Measurements from ENCODE around the gene DHRS7C.

DNA sequence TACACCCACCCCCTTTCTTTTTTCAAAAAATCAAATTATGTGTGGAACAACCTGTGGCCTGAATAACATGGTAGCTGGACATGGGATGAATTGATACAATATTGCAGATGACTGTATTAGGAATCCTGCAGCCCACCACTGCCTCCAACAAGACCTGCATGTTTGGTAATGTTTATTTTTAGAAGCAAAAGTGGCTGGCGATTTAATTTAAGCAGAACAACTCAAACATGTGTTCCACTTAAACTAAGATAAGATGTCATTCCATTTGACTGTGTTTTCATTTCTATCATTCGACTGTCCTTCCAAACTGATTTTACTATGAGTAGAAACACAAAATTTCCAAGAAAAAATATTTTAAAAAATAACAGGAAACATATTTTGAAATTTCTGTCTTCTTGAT, 10.1 kb upstream of the DHRS7C start:
- TF ChIP-seq, protein P1, sequence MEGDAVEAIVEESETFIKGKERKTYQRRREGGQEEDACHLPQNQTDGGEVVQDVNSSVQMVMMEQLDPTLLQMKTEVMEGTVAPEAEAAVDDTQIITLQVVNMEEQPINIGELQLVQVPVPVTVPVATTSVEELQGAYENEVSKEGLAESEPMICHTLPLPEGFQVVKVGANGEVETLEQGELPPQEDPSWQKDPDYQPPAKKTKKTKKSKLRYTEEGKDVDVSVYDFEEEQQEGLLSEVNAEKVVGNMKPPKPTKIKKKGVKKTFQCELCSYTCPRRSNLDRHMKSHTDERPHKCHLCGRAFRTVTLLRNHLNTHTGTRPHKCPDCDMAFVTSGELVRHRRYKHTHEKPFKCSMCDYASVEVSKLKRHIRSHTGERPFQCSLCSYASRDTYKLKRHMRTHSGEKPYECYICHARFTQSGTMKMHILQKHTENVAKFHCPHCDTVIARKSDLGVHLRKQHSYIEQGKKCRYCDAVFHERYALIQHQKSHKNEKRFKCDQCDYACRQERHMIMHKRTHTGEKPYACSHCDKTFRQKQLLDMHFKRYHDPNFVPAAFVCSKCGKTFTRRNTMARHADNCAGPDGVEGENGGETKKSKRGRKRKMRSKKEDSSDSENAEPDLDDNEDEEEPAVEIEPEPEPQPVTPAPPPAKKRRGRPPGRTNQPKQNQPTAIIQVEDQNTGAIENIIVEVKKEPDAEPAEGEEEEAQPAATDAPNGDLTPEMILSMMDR (IDR thresholded peaks at IDR 0.05; ENCODE audit: extremely low read depth in 1 of 2, insufficient read depth in 1 of 2, low read depth in 1 of 2, low read length in 2 of 2), result no peak
- TF ChIP-seq MYC (IDR thresholded peaks at IDR 0.05; ENCODE audit: low read depth, low read length), result no peak
- no peak for TF ChIP-seq POLR2A (IDR thresholded peaks at IDR 0.05; ENCODE audit: low read depth, low read length)
- TF ChIP-seq POLR2AphosphoS5 (IDR thresholded peaks at IDR 0.05; ENCODE audit: insufficient read depth, low read depth, low read length), result no peak
- TF ChIP-seq EZH2 (IDR thresholded peaks at IDR 0.05; ENCODE audit: borderline replicate concordance, low read depth, low read length, severe bottlenecking), result no peak
- TF ChIP-seq FOS (IDR thresholded peaks at IDR 0.05; ENCODE audit: borderline replicate concordance, insufficient read depth, low read length), result no peak
- no peak for TF ChIP-seq MAX (IDR thresholded peaks at IDR 0.05; ENCODE audit: insufficient read depth, insufficient read length)

All from endothelial cell of umbilical vein (primary cell).